LNCAP (cell line): ENCODE data around the gene SLC37A2.
A peak's percentile ranks its signal among the peaks of the same experiment; 100 is the strongest.

Experiments
- CTCF ChIP-seq: fragments of 450-650 bp; IDR thresholded peaks from 2 replicates; pipeline ENCODE4 v1.5.1; 2017; ENCODE audit warnings: mild to moderate bottlenecking

Gene SLC37A2

GRCh38 chr11:125088576-125089455, 25.7 kb downstream of the SLC37A2 start:
- no peak for TF ChIP-seq CTCF

- no peak for TF ChIP-seq CTCF
These were observed 27.7 kb downstream of the SLC37A2 start for GRCh38 chr11:125090816-125091215.

GRCh38 chr11:125091247-125091876, 28.3 kb downstream of the SLC37A2 start:
- peak; percentile 60 for TF ChIP-seq CTCF

- TF ChIP-seq CTCF: no peak
These were observed 29.0 kb downstream of the SLC37A2 start for GRCh38 chr11:125091877-125092664.

GRCh38 chr11:125092669-125093068, 29.6 kb downstream of the SLC37A2 start:
- TF ChIP-seq CTCF: no peak

GRCh38 chr11:125093502-125093901, 30.4 kb downstream of the SLC37A2 start:
- TF ChIP-seq CTCF: no peak

- no peak for TF ChIP-seq CTCF
These were observed 31.6 kb downstream of the SLC37A2 start for GRCh38 chr11:125094731-125095130.
